MG63 (cell line): Measurements from ENCODE around the gene PANK1. TPM values are rescaled to one million over a fixed set of nuclear protein-coding genes. Genes with fewer than 3 reads are reported as not detected.
"Not testable (repeated sequence)": the region's sequence is repeated elsewhere in the genome, so short reads cannot be mapped to it uniquely, and the experiment has no call there.

ENCODE experiments used
- DNase-seq: peaks from one replicate; pipeline ENCODE4 v3.0.0-alpha.2; 2020
- H3K27me3 ChIP-seq: fragments of 250-450 bp; sonication (Bioruptor Pico); 2 replicates; pipeline ENCODE4 v1.5.1; 2020; ENCODE audit warnings: mild to moderate bottlenecking, moderate library complexity
- H3K36me3 ChIP-seq: fragments of 250-450 bp; sonication (Bioruptor Pico); 2 replicates; pipeline ENCODE4 v1.5.1; 2020; ENCODE audit warnings: mild to moderate bottlenecking, moderate library complexity
- H3K4me3 ChIP-seq: fragments of 250-450 bp; sonication (Bioruptor Pico); 2 replicates; pipeline ENCODE4 v1.5.1; 2020; ENCODE audit warnings: mild to moderate bottlenecking, moderate library complexity
- H3K9me3 ChIP-seq: fragments of 250-450 bp; sonication (Bioruptor Pico); 2 replicates; pipeline ENCODE4 v1.5.1; 2020; ENCODE audit warnings: mild to moderate bottlenecking, moderate library complexity
- total RNA-seq: library from RNA; depleted of rRNA; stranded (reverse); fragments of >200 nt; shearing (Covaris generic); gene quantifications from 2 replicates; pipeline ENCODE4 v1.2.3, GENCODE V29; 2014; ENCODE audit warnings: low replicate concordance

Gene PANK1
- total RNA-seq, 1 experiment from 2014 or later, result 3.9 TPM

GRCh38 chr10:89566992-89567391 lies 78.0 kb downstream of the PANK1 start:
- Histone ChIP-seq H3K27me3 (no peaks in the 10 kb centered on the region), H3K36me3 (no peaks in the 10 kb centered on the region), H3K9me3 (no peaks in the 10 kb centered on the region), H3K4me3 (no peak overlapping the region)
- no peak for DNase-seq

DNA sequence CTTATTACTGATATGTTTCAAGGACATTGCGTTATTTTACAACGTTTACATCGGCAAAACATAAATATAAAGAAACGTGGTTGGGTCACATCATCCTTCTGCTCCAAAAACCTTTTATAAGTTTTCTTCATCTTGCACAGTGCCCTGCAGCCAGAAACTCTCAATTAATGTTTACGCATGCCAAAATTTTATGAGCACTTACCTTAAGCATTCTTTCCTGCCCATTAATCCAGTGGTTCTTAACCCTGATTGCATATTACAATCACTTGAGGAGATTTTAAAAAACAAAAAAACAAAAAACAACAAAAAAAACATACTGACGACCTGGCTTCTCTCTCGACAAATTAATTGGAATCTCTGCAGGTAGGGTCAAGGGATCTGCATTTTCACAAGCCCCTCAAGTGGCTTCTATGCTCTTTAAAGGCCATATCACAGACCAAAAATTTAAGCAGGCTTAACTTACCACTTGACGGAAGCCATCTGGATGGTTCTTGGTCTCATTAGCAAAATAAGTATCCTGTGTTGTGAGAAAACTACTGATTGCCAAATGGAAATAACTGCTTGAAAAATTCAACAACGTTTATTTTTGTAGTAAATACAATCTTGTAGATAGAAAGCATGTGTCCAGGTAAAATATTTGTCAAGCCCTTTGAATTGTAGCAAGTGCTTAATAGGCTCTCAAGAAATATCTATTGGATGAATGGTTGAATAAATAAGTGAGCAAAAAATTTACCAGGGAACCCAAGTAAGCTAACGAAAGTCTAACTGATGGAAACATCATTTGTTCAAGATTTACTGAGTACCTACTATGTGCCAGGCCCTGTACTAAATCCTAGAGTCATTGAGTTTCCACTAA lies 78.7 kb downstream of the PANK1 start:
- no peaks in the 10 kb centered on the region for H3K27me3 ChIP-seq
- no peak overlapping the region for H3K4me3 ChIP-seq
- no peaks in the 10 kb centered on the region for H3K36me3 ChIP-seq
- no peaks in the 10 kb centered on the region for H3K9me3 ChIP-seq
- no peak for DNase-seq

DNA sequence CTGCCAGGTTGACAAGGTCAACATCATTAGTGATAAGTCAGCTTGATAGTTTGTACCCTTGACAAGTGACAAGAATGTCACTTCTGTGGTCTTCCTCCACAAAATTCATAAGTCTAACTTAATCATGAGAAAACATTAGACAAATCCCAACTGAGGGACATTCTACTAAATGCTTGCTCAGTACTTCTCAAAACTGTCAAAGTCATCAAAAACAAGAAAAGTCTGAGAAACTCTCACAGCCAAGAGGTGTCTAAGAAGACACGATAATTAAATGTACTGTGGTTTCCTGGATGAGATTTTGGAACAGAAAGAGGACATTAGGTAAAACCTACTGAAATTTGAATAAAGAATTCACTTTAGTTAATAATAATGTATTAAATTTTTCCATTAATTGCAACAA lies 79.9 kb downstream of the PANK1 start:
- H3K9me3 ChIP-seq, result no peaks in the 10 kb centered on the region
- DNase-seq, result no peak
- no peak overlapping the region for H3K4me3 ChIP-seq
- no peaks in the 10 kb centered on the region for H3K27me3 ChIP-seq
- no peaks in the 10 kb centered on the region for H3K36me3 ChIP-seq

- Histone ChIP-seq H3K4me3 (no peak overlapping the region), H3K36me3 (no peaks in the 10 kb centered on the region), H3K27me3 (no peaks in the 10 kb centered on the region), H3K9me3 (no peaks in the 10 kb centered on the region)
- DNase-seq, result no peak
These were observed 81.1 kb downstream of the PANK1 start for GRCh38 chr10:89563861-89564478.

DNA sequence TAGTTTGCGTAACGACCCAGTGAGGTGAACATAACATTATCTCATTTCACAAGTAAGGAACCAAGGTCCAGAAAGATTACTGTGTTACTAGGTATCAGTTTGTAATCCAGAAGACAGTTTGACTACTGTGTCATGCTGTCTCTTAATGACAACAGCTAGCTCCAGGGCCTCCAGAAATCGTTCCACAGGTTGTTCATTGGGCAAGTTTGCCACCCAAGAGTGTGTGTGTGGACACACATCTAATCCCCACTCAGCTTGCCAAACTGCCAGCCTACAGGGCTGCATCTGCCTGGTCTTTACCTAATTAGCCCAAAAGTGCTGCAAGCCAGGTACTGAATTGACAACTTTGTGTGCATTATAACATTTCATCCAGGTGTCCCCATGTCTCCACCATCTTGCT lies 81.7 kb downstream of the PANK1 start:
- H3K36me3 ChIP-seq, result no peaks in the 10 kb centered on the region
- no peak for DNase-seq
- no peak overlapping the region for H3K4me3 ChIP-seq
- no peaks in the 10 kb centered on the region for H3K9me3 ChIP-seq
- H3K27me3 ChIP-seq, result no peaks in the 10 kb centered on the region

- no peak for DNase-seq
- H3K27me3 ChIP-seq, result no peaks in the 10 kb centered on the region
- no peak overlapping the region for H3K4me3 ChIP-seq
- H3K9me3 ChIP-seq, result 0 out of 2 replicates have a peak, but pooled peaks cover 2% of the 10 kb centered on the region
- no peaks in the 10 kb centered on the region for H3K36me3 ChIP-seq
These were observed 88.4 kb downstream of the PANK1 start for GRCh38 chr10:89556600-89556999.

GRCh38 chr10:89555688-89556445 lies 89.2 kb downstream of the PANK1 start:
- H3K36me3 ChIP-seq, result no peaks in the 10 kb centered on the region
- DNase-seq, result no peak
- H3K27me3 ChIP-seq, result no peaks in the 10 kb centered on the region
- no peak overlapping the region for H3K4me3 ChIP-seq
- H3K9me3 ChIP-seq, result 0 out of 2 replicates have a peak, but pooled peaks cover 2% of the 10 kb centered on the region

DNA sequence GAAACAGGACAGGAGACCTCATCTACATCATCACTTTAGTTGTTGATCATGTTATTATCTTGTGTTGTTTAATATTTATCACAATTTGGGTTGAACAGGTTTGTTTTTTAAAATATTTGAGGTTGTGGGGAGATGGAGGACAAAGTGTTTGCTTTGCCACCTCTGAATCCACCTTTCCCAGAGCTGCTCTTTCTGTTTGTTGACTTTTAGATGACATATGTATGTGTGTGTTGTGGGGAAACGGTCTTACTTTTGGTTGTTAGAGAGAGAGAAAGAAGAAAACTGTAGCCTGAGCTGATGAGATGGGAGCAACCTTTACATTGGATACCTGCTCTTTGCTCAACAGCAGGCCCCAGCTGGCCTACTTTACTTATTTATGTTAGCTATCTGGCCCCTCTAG lies 90.6 kb downstream of the PANK1 start:
- Histone ChIP-seq H3K27me3 (no peaks in the 10 kb centered on the region), H3K36me3 (no peaks in the 10 kb centered on the region), H3K9me3 (0 out of 2 replicates have a peak, but pooled peaks cover 2% of the 10 kb centered on the region), H3K4me3 (no peak overlapping the region)
- no peak for DNase-seq

- DNase-seq, result no peak
- Histone ChIP-seq H3K27me3 (no peaks in the 10 kb centered on the region), H3K36me3 (no peaks in the 10 kb centered on the region), H3K4me3 (no peak overlapping the region), H3K9me3 (0 out of 2 replicates have a peak, but pooled peaks cover 2% of the 10 kb centered on the region)
These were observed 91.8 kb downstream of the PANK1 start for GRCh38 chr10:89553064-89553734.

DNA sequence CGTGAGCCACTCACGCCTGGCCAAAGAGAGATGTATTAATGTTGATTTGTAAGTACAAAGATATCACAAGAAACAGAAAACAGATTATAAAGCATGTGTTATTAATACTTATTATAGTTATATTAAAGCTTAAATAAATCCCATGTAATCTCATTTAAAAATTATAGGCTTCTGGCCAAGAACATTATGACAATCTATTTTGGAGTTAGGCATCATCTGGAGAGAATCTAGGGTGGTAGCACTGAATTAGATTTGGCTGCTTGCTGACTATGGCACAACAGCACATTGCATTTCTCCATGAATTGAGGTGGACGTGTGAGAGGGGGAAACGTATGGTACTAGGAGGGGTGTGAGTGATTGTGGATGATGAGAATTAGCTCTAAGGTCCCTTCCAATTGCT lies 92.8 kb downstream of the PANK1 start:
- Histone ChIP-seq H3K27me3 (no peaks in the 10 kb centered on the region), H3K4me3 (no peak overlapping the region), H3K9me3 (0 out of 2 replicates have a peak, but pooled peaks cover 2% of the 10 kb centered on the region), H3K36me3 (no peaks in the 10 kb centered on the region)
- no peak for DNase-seq

DNA sequence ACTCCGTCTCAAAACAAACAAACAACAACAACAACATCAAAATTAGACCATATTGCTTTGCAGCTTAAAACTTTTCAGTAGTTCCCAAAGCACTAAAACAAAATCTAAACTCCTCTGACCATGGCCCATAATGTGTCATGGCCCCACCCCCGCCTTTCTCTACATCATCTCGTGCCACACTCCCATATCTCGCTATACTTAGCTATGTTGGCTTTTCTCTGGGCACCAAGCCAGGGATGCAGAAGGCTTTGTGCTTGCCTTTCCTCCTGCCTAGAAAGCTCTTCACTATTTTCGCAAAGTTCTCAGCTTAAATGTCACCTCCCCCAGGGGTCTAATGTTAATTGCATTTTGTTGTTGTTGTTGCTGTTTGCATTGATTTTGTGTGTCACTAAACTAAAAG lies 94.5 kb downstream of the PANK1 start:
- H3K9me3 ChIP-seq, result 0 out of 2 replicates have a peak, but pooled peaks cover 2% of the 10 kb centered on the region
- peak; percentile 55 for DNase-seq
- no peaks in the 10 kb centered on the region for H3K27me3 ChIP-seq
- no peak overlapping the region for H3K4me3 ChIP-seq
- no peaks in the 10 kb centered on the region for H3K36me3 ChIP-seq

GRCh38 chr10:89549510-89549909 lies 95.5 kb downstream of the PANK1 start:
- DNase-seq, result no peak
- Histone ChIP-seq H3K9me3 (0 out of 2 replicates have a peak, but pooled peaks cover 2% of the 10 kb centered on the region), H3K36me3 (no peaks in the 10 kb centered on the region), H3K27me3 (no peaks in the 10 kb centered on the region), H3K4me3 (no peak overlapping the region)

DNA sequence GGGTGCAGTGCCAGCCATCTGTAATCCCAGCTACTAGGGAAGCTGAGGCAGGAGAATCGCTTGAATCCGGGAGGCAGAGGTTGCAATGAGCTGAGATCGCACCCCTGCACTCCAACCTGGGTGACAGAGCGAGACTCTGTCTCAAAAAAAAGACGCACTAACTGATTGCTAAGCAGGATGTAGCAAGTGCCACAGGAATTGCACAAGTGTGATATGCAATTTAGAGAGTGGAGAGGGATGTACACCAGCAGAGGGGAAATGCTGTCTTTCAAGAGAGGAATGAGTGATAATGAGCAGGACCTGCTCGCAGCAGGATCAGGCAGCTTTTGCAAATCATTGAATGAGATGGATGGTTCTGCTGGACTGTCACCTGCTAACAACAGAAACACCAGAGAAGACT lies 96.4 kb downstream of the PANK1 start:
- DNase-seq, result no peak
- Histone ChIP-seq H3K4me3 (no peak overlapping the region), H3K36me3 (no peaks in the 10 kb centered on the region), H3K9me3 (0 out of 2 replicates have a peak, but pooled peaks cover 2% of the 10 kb centered on the region), H3K27me3 (no peaks in the 10 kb centered on the region)

- no peak for DNase-seq
- H3K9me3 ChIP-seq, result 0 out of 2 replicates have a peak, but pooled peaks cover 2% of the 10 kb centered on the region
- H3K4me3 ChIP-seq, result no peak overlapping the region
- no peaks in the 10 kb centered on the region for H3K27me3 ChIP-seq
- no peaks in the 10 kb centered on the region for H3K36me3 ChIP-seq
These were observed 97.1 kb downstream of the PANK1 start for GRCh38 chr10:89547853-89548513.

GRCh38 chr10:89546651-89547050 lies 98.4 kb downstream of the PANK1 start:
- H3K27me3 ChIP-seq, DNase-seq, H3K36me3 ChIP-seq, H3K4me3 ChIP-seq, H3K9me3 ChIP-seq: not testable (repeated sequence)

DNA sequence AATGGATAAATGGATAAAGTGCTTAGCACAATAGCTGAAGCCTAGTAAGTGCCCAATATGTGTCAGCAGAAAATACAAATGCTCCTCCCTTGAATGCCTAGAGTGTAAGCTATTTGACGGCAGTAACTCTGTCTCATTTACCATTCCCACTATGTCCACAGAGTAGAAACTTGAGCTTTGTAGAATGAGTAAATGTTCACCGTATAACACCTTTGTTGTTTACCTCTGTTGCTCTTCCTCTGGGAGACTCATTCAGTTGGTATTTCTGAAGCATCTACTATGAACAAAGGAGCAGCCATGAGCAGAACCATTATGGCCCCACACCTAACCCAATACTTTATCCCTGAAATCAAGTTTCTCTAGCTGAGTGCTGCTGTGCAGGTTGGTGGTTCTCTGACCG lies 101.2 kb downstream of the PANK1 start:
- H3K4me3 ChIP-seq, result no peak overlapping the region
- no peaks in the 10 kb centered on the region for H3K9me3 ChIP-seq
- no peaks in the 10 kb centered on the region for H3K27me3 ChIP-seq
- no peak for DNase-seq
- no peaks in the 10 kb centered on the region for H3K36me3 ChIP-seq
